Thoracic aorta (tissue), 2 donors: ENCODE results near the gene MARK1. TPM values are rescaled to one million over a fixed set of nuclear protein-coding genes. Genes with fewer than 3 reads are reported as not detected.

Source experiments
- ATAC-seq: fragments of 150-250 bp; one replicate; pipeline ENCODE4 v1.8.0; 2017; ENCODE audit warnings: low read depth; ENCODE audit not compliant: insufficient number of reproducible peaks, low FRiP score
- DNase-seq: peaks from one replicate; pipeline ENCODE4 v3.0.0-alpha.2; 2020; ENCODE audit warnings: low spot score
- H3K27ac ChIP-seq, 2 donors: fragments of 200-600 bp; sonication (generic); 1 replicate in 1 of 2; 2 replicates in 1 of 2; pipeline ENCODE4 v1.5.1; 2016; ENCODE audit warnings: mild to moderate bottlenecking in 2 of 2, moderate library complexity in 2 of 2
- H3K27me3 ChIP-seq: fragments of 200-600 bp; sonication (generic); replicated peaks from 2 replicates; pipeline ENCODE4 v1.6.0; 2016; ENCODE audit warnings: mild to moderate bottlenecking; ENCODE audit not compliant: insufficient read depth
- H3K36me3 ChIP-seq: fragments of 200-600 bp; sonication (generic); one replicate; pipeline ENCODE4 v1.5.1; 2016
- H3K4me1 ChIP-seq, 2 donors: fragments of 200-600 bp; sonication (generic); 1 replicate in 1 of 2; 2 replicates in 1 of 2; pipeline versions ENCODE4 v1.5.1 to v1.6.0; 2016; ENCODE audit warnings: low read depth in 2 of 2, mild to moderate bottlenecking in 1 of 2; ENCODE audit not compliant: control insufficient read depth in 1 of 2
- H3K4me3 ChIP-seq: fragments of 200-600 bp; sonication (generic); 2 replicates; pipeline ENCODE4 v1.5.1; 2016; ENCODE audit warnings: mild to moderate bottlenecking
- H3K9me3 ChIP-seq: fragments of 200-600 bp; sonication (generic); 2 replicates; pipeline ENCODE4 v1.5.1; 2016
- total RNA-seq, 2 donors: library from RNA; depleted of rRNA; stranded (reverse); fragments of >200 nt; gene quantifications; one replicate each; pipeline versions ENCODE4 v1.1.0 to v1.2.3, GENCODE V29; 2016
- TF ChIP-seq, protein P1 (sequence below): fragments of 200-600 bp; sonication (generic); IDR thresholded peaks from one replicate; pipeline ENCODE4 v1.5.1; 2019; ENCODE audit warnings: antibody characterized with exemption

The MARK1 gene
- total RNA-seq, 2 donors from 2014 or later = 11.9 to 12.3 TPM

GRCh38 chr1:220575718-220576497, 48.0 kb downstream of the MARK1 start:
- Histone ChIP-seq H3K4me3 (no peak overlapping the region), H3K27ac (no peak overlapping the region), H3K4me1 (no peaks in the 10 kb centered on the region), H3K36me3 (no peaks in the 10 kb centered on the region), H3K9me3 (peaks cover 16% of the 10 kb centered on the region), H3K27me3 (no peaks in the 10 kb centered on the region)
- ATAC-seq (no peak), DNase-seq (no peak)
- TF ChIP-seq, protein P1, sequence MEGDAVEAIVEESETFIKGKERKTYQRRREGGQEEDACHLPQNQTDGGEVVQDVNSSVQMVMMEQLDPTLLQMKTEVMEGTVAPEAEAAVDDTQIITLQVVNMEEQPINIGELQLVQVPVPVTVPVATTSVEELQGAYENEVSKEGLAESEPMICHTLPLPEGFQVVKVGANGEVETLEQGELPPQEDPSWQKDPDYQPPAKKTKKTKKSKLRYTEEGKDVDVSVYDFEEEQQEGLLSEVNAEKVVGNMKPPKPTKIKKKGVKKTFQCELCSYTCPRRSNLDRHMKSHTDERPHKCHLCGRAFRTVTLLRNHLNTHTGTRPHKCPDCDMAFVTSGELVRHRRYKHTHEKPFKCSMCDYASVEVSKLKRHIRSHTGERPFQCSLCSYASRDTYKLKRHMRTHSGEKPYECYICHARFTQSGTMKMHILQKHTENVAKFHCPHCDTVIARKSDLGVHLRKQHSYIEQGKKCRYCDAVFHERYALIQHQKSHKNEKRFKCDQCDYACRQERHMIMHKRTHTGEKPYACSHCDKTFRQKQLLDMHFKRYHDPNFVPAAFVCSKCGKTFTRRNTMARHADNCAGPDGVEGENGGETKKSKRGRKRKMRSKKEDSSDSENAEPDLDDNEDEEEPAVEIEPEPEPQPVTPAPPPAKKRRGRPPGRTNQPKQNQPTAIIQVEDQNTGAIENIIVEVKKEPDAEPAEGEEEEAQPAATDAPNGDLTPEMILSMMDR = no peak

GRCh38 chr1:220577926-220578325, 50.0 kb downstream of the MARK1 start:
- no peak for DNase-seq
- no peak for ATAC-seq
- Histone ChIP-seq H3K4me3 (no peak overlapping the region), H3K27me3 (no peaks in the 10 kb centered on the region), H3K27ac (no peak overlapping the region), H3K4me1 (no peaks in the 10 kb centered on the region), H3K36me3 (no peaks in the 10 kb centered on the region), H3K9me3 (peaks cover 15% of the 10 kb centered on the region)
- TF ChIP-seq, protein P1 = no peak

DNA sequence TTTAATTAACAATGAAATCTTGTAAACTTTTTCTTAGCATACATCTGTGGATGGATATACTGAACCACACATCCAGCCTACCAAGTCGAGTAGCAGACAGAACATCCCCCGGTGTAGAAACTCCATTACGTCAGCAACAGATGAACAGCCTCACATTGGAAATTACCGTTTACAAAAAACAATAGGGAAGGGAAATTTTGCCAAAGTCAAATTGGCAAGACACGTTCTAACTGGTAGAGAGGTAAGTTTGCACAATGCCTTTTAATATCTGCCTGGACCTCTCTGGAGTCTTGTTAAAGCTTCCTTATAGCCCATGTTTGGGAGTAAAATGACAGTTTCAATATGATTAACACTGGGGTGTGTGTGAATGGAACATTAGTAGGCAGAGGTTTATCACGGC, 51.4 kb downstream of the MARK1 start:
- H3K27me3 ChIP-seq = no peaks in the 10 kb centered on the region
- TF ChIP-seq, protein P1 = no peak
- no peak overlapping the region for H3K4me3 ChIP-seq
- peaks cover 4% of the 10 kb centered on the region for H3K9me3 ChIP-seq
- ATAC-seq (no peak), DNase-seq (no peak)
- no peaks in the 10 kb centered on the region for H3K4me1 ChIP-seq
- H3K36me3 ChIP-seq = no peaks in the 10 kb centered on the region
- no peak overlapping the region for H3K27ac ChIP-seq

GRCh38 chr1:220592714-220593113, 64.8 kb downstream of the MARK1 start:
- ATAC-seq (no peak), DNase-seq (no peak)
- H3K4me3 ChIP-seq = no peak overlapping the region
- H3K4me1 ChIP-seq = peaks cover 0 to 3% of the 10 kb centered on the region in 2 donors
- H3K36me3 ChIP-seq = no peaks in the 10 kb centered on the region
- H3K9me3 ChIP-seq = no peaks in the 10 kb centered on the region
- TF ChIP-seq, protein P1 = no peak
- no peak overlapping the region for H3K27ac ChIP-seq
- no peaks in the 10 kb centered on the region for H3K27me3 ChIP-seq

GRCh38 chr1:220594356-220594755, 66.4 kb downstream of the MARK1 start:
- ATAC-seq = no peak
- H3K9me3 ChIP-seq = no peaks in the 10 kb centered on the region
- TF ChIP-seq, protein P1 = no peak
- H3K4me3 ChIP-seq = no peak overlapping the region
- no peak for DNase-seq
- H3K4me1 ChIP-seq = peaks cover 0 to 3% of the 10 kb centered on the region in 2 donors
- H3K36me3 ChIP-seq = no peaks in the 10 kb centered on the region
- H3K27ac ChIP-seq = no peak overlapping the region
- H3K27me3 ChIP-seq = no peaks in the 10 kb centered on the region
